DMS53 (cell line): ENCODE data around the gene IQCE.

Experiments
- DNase-seq: peaks from one replicate; lab custom pipeline; 2025; lab: John Stamatoyannopoulos, UW

Gene IQCE

GRCh38 chr7:2649139-2649838 lies 90.5 kb downstream of the IQCE start:
- DNase-seq, result no peak

DNA sequence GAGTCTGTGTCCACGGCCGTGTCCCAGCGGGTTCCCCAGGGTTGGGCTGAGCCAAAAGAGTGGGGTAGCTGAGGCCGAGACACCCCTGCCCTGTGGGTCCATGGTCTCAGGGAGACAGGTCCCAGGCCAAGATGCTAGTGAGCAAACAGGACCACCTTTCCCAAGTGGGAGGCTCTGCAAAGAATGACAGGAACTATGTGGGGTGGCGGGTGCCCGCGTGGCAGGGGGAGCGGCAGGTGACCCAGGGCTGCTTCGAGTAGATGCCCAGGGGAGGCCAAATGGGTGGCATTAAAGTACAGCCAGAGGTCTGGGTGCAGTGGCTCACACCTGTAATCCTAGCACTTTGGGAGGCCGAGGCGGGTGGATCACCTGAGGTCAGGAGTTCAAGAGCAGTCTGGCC lies 91.2 kb downstream of the IQCE start:
- no peak for DNase-seq

- DNase-seq, result no peak
Observed at GRCh38 chr7:2650451-2650850, 91.7 kb downstream of the IQCE start.

DNA sequence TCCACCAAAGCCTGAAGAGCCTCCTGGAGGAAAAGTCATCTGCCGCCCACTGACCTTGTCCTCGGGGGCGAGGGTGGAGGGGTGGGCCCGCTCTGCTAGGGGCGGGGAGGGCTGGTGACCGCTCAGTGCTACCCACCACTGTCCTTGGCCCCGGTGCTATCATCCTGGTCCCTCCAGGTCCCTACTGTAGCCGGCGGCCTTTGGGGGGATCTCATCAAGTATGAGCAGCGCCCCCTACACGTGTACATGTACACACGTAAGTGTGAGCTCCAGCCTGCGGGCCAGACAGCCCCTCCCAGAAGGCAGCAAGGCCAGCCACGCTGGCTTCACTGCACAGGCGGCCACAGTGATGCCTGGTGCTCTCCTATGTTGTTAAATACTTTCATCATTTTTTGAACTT lies 92.6 kb downstream of the IQCE start:
- no peak for DNase-seq

DNA sequence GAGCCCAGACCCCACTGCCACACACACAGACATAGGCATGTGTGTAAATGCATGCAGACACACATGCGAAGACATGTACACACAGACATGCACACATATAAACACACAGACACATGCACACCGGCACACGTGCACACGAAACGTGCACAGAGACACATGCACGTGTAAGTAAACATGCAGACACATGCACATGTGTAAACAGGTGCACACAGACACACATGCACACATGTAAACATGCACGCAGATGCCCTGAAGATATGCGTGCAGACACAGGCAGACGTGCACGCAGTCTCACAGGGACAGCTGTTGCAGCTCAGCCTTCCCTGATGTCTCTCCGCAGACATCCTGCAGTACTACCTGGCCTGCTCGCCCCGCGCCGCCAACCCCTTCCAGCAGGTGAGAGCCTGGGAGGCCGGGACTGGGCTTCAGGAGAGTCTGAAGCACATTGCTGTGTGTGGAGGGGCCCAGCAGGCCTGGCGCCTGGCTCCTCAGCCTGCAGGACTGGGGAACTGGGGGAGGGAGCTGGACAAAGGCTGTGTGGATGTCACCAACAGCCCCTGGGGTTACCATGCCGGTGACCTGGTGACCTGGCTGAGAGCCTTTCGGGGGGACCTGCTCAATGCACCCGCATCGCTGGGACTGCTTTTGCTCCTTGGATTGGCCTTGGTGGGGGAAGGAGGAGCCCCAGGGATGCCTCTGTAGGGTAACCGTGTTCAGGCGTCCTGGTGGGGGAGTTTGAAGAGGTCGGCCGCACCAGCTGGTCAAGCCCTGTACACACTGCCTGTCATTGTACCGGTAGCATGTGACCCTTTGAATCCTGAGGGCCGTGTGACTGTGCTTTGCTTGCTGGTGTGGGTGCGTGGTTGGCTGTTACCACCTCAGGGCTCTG lies 93.3 kb downstream of the IQCE start:
- no peak for DNase-seq

- DNase-seq, result no peak
Observed at GRCh38 chr7:2652736-2653060, 93.9 kb downstream of the IQCE start.

- peak; percentile 59 for DNase-seq
Observed at GRCh38 chr7:2654059-2654458, 95.3 kb downstream of the IQCE start.

DNA sequence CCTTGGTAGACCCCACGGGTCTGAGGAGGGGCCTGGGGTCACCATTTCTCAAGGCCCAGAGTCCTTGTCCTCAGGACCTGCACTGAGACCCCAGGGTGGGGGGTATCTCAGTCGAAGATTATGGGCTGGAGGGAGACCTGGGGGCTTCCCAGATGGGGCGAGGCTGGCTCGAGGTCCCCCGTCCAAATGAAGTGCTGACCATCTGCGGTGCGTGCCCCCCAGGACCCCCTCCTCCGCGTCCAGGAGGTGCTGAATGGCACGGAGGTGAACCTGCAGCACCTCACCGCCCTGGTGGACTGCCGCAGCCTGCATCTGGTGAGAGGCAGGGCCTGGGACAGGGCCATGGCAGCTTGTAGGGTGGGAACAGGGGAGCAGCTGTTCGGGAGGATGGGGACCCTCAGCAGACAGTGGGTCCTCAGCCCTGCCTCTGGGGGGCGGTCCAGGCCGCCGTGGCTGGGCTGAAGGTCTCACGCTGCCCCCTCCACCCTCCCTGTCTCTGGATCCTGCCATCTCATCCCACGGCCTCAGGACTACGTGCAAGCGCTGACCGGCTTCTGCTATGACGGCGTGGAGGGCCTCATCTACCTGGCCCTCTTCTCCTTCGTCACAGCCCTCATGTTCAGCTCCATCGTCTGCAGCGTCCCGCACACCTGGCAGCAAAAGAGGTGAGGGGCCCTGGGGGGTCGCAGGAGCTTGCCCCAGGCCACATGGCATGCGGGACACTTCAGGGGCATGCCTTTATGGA lies 97.3 kb downstream of the IQCE start:
- no peak for DNase-seq

DNA sequence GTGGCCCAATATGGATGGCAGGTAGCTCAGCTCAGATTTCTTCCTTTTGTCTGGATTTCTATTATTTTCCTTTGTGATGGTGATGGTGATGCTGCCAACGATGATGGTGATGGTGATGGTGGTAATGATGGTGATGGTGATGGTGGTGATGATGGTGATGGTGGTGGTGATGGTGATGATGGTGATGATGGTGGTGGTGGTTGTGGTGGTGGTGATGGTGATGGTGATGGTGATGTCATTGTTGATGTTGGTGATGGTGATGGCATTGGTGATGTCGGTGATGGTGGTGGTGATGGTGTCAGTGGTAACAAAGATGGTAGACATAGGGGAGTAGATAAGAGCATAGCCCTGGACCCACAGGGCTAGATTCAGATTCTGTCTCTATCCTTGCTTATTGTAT lies 98.4 kb downstream of the IQCE start:
- no peak for DNase-seq

DNA sequence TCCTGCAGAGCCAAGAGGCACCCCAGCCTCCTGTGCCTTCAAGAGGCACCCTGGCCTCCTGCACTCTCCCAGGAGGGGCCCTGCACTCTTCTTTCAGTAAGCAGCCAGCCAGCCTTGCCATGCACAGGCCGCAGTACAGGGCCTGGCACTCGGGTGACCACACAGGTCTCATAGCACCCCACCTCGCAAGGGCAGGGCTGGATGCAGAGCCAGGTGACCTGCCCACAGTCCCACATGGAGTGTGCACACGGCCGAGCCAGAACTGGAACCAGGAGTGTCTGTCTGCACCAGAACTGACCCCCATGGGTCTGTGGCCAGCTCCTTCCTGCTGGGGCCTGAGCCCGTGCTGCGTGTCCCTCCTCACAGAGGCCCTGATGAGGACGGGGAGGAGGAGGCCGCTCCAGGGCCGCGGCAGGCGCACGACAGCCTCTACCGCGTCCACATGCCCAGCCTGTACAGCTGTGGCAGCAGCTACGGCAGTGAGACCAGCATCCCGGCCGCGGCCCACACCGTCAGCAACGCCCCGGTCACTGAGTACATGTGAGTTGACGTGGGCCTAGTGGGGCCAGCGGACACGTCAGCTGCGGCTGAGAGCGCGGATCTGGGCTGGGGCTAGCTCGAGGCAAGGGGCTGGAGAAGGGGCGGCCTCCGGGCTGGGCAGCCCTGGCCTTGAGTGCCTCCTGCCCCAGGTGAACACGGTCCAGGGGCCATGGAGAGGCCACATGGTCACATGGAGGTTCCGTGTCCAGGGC lies 99.3 kb downstream of the IQCE start:
- no peak for DNase-seq

- no peak for DNase-seq
Observed at GRCh38 chr7:2658941-2659340, 100.2 kb downstream of the IQCE start.

- DNase-seq, result no peak
Observed at GRCh38 chr7:2659556-2660358, 101.0 kb downstream of the IQCE start.

- DNase-seq, result no peak
Observed at GRCh38 chr7:2660359-2661095, 101.7 kb downstream of the IQCE start.

GRCh38 chr7:2661096-2661449 lies 102.3 kb downstream of the IQCE start:
- DNase-seq, result no peak

DNA sequence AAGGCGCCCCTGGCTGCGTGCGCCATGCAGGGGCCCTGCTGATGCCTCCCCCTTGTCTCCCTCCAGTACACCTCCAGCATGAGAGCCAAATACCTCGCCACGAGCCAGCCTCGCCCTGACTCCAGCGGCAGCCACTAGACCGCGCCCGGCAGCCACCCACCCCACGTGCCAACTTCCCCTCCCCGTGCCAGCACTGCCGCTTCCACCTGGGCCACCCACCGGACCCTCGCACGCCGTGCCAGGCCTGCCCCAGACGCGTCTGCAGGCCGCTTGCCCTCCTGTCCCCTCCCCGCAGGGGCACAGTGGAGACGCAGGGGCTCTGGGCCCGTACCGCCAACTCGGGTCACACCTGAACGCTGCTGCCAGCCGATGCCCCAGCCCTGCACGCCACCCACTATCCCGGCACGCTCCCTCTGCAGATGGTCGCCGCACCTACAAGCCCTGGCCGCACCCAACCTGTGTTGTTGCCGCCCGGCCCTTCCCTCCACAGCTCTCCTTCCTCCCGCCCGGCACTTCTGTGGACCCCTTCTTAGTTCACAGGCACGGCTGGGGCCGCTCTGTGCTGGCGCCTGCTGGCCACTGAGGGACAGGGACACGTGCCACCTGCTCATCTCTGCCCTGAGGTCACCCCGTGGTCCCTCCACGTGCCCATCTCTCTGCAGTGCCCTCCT lies 103.0 kb downstream of the IQCE start:
- DNase-seq, result no peak

GRCh38 chr7:2662273-2663120 lies 103.7 kb downstream of the IQCE start:
- no peak for DNase-seq

- peak; percentile 37 for DNase-seq
Observed at GRCh38 chr7:2663121-2663886, 104.5 kb downstream of the IQCE start.

- DNase-seq, result no peak
Observed at GRCh38 chr7:2663960-2664359, 105.2 kb downstream of the IQCE start.
